ENCODE results near the gene INPP5A.
"Not testable (repeated sequence)": the region's sequence is repeated elsewhere in the genome, so short reads cannot be mapped to it uniquely, and the experiment has no call there.

Gene INPP5A

DNA sequence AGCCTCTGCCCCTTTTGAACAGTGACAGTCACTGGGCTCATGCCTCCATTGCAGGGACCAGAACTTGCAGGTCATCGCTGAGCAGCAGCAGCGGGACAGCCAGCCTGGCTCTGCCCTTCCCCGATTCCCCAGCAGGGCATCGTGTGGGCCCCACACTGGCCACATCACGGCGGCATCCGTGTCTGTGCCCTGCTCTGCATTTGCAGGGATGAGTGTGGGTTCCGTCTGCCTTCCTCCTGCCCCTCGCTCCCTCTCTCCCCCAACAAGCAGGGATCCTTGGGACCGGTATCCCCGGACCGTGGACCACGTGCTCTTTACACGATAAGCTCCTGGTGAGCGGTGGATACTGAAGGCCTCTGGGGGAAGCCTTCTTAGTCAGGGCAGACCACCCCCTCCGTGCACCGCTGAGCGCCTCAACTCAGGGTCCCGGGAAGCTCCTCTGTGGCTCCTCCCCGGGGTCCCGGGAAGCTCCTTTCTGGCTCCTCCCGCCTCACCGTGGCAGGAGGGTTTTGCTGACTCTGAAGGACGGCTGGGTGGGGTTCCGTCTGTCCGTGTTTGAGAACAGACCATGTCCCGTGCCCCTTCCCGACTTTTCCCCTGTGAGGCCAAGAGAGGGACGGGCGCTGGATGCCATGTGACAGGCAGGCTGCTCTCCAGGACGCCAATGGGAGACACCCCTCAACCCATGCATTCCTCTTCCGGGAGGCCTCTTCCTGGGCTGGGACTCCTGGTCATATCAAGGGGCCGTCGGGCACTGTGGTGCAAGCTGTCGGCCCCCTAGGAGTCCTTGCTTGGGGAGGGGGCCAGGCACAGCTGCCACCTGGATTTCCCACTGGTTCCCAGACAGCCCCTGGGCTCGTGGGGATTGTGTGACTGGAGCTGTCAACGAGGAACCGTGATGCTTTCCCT lies 271.9 kb downstream of the INPP5A start:
- DNase-seq = no peak

DNA sequence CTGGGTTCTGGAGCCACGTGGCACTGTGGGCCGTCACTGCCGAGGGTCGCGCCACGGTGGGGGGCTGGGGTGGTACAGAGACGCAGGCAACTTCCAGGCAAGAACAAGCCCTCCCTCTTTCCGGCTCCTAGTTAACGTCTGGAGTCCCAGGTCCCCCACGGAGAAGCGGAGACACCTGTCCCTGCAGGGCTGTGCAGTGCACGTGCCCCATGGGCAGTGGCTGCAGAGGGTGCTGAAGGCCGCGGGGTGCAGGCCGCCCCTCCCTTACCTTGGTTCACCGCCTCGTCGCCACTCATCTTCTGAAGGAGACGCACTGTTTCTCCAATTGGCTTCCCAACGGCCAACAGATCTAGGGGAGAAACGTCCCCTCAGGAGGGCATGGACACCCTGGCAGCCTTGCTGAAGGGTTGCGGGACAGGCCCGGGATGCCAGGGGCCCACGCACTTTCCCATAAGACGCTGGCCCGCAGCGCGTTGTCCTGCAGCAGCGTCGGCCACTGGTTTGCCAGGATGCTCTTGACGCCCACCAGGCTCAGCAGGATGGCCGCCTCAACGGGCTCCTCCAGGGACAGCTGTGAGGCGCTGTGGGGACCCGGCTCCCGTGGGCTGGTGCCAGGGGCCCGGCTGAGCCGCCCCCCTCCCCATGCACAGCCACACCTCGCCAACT lies 272.7 kb downstream of the INPP5A start:
- no peak for DNase-seq

DNA sequence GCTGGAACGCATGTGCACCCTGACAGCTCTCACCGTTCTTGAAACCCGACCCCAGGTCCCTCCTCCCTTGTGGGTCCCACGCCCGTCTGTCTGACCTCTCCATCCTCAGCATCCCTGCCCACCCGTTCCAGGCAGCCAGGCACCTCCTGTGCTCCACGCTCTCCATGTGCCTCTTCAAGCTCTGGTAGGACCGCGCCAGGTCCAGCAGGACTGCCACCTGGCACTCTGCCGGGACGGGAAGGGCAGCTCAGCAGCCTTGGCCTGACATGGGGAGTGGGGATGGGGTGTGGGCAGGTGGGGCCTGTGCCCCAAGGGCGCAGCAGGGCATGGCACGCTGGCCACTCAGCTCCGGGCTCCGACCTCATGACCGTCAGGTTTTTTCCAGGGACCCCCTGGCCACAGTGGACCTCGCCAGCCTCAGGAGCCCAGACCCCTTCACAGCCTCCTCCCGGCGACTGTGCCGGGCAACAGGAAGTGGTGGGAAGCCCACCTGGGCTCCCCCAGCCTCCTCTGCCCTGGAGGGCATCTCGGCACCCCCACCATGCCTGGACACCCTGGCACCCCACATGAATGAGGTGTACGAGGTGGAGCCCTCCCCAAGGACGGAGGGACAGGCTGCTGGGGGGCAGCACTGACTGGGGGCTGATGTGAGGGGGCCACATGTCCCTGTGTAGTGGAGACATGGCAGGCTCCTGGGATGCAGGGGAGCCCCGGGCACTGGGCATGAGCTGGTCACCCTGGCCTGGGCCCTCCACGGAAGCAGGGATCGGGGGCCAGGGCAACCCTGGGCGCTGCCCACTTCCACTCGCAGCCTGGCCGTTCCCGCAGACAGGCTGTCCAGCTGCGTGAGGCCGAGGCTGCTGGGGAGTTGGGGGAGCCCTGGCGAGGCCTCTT lies 273.5 kb downstream of the INPP5A start:
- DNase-seq = no peak

DNA sequence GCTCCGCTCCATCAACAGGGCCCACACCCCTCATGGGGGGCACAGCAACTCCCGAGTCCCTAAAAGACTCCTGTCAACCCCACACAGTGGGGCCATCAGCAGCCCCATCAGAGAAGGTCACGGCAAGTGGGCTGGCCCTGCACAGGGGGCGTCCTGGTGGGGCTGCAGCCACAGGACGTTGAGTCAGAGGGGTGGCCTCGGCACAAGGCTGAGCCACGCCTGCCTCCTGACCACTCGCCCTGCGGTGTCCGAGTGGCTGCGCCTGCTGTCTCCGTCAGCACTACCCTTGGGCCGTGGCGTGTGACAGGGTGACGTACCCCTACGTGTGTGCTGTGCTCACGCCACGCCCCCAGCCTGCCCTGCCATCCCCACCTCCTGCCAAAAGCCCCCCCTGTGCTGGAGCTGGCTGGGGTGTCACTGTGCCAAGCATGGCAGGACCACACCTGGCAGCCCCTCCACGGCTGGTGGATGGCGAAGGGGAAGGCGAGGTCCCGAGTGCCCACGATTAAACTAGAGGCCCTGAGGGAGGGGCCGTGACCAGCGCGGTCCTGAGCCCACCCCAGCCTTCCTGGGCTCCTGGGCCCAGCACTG lies 274.4 kb downstream of the INPP5A start:
- DNase-seq = no peak

DNA sequence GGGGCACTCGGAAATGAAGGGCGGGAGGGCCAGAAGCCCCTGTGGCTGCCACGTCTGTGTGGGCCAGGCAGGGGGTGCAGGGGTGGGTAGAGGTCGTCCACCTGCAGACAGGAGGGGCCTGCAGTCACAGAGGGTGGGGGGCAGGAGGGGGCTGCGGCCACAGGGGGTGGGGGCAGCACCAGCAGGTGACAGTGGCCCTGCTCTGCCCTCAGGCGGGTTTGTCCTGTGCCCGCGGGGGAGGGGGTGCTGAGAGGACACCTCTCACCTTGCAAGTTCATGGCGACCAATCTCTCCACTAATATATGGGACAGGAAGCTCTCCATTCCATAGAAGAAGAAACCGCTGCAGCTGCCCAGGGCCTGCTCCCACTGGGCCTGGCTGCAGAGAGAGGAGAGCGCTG lies 274.9 kb downstream of the INPP5A start:
- no peak for DNase-seq

DNA sequence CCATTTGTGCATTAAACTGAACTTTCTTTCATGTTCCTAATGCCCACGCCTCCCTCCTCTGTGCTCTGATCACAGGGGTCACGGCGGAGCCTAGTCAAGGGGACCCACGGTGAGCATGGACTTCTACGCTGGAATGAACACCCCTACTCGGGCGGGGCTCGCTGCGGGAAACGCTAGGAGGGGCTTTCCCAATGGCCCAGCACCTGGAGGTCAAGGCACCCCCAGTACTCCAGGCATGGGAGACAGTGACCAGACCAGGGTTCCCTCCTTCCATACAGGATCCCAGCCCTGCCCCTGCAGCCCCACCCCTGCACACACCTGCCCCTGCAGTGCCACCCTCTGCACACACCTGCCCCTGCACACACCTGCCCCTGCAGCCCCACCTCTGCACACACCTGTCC lies 275.4 kb downstream of the INPP5A start:
- no peak for DNase-seq

DNA sequence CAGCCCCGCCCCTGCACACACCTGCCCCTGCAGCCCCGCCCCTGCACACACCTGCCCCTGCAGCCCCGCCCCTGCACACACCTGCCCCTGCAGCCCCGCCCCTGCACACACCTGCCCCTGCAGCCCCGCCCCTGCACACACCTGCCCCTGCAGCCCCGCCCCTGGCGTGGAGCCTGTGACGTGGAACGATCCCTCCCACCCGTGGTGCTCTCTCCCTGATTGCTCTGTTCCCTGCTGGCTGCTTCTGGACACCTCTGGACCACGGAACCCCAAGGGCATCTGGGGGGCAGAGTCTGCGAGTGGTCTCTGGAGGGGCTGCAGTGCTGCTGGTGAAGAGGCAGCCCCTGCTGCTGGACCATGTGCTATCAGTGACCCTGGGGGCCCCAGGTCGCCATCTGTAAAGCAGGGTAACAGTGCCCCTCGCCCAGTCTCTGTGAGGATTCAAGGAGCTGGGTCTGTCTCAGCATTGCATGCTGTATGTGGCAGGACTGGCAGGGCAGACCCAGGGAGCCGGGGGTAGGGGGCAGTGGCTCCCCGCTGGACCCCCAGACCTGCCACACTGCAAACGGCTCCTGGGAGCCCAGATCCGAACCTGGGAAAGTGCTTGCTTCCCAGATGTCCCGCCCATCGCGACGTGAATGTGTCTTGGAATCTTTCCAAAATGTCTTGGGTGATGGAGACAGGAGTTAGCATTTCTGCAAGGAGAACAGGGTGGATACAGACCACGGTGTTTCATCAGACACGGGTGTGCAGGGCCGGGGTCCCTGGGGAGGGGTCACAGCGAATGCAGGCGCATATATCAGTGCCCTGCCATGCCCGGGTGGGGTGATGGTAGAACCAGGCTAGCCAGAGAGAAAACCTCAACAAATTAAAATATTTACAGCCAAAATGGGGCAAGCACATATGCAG lies 276.2 kb downstream of the INPP5A start:
- DNase-seq = no peak

DNA sequence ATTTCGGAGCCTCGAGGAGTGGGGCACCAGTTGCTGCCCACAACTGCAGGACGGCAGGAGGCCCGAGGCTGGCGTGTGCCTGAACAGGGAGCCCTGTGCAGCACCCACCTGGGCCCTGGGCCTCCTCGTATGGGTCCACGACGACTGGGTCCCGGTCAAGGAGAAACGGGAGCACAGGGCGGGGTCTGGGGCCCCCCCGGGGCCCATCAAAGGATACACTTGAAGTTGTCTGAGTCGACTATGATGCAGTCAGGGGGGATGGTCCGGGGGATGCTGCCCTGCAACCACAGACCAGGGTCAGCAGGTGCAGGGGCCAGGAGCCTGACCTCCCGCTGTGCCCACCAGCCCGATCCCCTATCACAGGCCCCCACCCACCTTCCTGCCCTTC lies 276.9 kb downstream of the INPP5A start:
- no peak for DNase-seq

DNA sequence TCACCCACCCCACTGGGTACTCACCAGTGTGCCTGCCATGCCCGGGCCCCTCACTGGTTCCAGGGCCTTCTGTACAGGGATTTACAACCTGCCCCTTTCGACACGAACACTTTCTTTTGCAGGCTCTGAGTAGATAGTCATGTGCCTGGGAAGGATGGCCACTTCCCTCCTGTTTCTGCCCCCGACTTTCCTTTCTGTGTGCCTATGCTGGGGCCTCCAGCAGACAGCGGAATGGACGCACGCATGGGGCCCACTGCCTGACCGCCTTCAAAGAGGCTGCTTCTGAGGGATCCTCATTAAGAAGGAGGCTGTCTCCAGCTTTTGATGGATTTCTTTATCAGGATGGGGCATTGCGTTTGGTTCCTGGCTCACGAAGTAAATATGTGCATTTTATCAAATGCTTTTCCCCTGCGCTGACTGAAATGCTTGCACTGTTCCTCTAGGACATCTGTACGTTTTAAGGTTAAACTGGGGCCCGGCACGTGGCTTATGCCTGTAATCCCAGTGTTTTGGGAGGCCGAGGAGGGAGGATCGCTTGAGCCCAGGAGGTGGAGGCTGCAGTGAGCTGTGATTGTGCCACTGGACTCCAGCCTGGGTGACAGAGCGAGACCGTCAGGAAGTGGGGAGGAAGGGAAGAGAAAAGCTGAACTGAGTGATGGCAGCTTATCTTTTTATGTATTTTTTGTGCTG lies 277.7 kb downstream of the INPP5A start:
- DNase-seq = no peak

DNA sequence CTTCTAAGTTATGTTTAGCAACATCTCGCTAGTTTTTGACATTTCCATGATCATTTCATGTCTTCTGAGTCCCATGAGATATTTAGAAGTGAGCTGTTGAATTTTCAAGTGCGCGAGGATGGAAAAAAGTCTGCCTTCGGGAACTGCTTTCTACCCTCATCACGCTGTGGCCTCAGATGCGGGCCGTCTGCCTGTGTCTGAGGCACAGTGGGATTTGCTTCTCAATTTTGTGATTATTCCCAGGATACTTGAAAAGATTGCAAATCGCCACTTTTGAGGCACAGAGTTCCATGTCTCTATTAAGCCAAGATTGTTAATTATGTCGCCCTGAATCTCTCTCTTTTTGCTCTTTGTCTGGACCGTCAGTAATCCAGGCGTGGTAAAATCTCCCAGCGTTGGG lies 279.1 kb downstream of the INPP5A start:
- DNase-seq = no peak

DNA sequence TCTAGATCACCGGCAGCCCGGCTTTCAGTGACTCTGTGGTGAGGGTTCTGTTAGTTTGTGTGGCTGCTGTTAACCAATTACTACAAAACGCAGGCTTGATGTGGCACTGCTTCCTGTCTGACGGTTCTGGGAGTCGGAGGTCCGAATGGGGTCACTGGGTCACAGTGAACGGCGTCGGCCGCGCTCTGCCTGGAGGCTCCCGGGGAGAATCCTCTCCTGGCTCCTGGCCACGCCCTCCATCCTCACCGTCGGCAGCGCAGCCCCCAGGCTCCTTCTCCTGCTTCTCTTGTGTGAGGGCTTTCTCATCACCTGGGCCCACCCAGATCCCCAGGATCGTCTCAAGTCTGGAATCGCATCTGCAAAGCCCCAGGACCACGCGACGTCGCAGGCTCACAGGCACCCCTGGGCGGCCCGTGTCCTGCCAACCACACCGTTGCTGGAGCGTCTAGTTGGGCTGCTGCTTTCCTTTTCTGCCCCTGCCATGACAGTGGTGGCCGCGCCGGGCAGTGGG lies 280.2 kb downstream of the INPP5A start:
- DNase-seq = no peak

DNA sequence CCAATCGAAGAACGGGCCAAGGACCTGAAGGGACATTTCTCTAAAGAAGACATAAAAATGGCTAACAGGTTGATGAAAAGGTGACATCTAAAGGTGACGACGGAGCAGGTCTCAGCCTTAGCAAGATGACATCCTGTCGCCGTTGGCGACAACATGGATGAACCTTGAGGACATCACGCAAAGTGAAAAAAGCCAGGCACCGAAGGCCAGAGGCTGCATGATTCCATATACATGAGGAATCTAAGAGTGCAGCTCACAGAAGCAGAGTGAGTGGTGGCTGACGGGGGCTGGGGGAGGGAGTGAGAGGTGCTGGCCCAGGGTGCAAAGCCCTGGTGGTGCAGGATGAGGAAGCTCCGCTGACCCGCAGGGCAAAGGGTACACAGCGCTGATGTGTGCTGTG lies 282.5 kb downstream of the INPP5A start:
- DNase-seq = no peak

DNA sequence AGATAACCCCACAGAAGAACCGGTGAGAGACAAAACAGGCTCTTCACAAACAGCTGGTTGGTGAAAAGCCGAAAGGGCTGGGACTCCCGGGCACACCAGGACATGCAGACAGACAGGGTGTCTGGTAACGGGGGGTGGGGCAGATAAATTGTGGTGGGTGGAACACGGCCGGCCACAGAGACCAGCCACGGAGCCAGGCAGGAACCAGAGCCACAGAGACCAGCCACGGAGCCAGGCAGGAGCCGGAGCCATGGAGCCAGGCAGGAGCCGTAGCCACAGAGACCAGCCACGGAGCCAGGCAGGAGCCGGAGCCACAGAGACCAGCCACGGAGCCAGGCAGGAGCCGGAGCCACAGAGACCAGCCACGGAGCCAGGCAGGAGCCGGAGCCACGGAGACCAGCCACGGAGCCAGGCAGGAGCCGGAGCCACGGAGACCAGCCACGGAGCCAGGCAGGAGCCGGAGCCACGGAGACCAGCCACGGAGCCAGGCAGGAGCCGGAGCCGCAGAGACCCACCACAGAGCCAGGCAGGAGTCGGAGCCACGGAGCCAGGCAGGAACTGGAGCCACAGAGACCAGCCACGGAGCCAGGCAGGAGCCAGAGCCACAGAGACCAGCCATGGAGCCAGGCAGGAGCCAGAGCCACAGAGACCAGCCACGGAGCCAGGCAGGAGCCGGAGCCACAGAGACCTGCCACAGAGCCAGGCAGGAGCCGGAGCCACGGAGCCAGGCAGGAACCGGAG lies 288.4 kb downstream of the INPP5A start:
- DNase-seq = not testable (repeated sequence)

DNA sequence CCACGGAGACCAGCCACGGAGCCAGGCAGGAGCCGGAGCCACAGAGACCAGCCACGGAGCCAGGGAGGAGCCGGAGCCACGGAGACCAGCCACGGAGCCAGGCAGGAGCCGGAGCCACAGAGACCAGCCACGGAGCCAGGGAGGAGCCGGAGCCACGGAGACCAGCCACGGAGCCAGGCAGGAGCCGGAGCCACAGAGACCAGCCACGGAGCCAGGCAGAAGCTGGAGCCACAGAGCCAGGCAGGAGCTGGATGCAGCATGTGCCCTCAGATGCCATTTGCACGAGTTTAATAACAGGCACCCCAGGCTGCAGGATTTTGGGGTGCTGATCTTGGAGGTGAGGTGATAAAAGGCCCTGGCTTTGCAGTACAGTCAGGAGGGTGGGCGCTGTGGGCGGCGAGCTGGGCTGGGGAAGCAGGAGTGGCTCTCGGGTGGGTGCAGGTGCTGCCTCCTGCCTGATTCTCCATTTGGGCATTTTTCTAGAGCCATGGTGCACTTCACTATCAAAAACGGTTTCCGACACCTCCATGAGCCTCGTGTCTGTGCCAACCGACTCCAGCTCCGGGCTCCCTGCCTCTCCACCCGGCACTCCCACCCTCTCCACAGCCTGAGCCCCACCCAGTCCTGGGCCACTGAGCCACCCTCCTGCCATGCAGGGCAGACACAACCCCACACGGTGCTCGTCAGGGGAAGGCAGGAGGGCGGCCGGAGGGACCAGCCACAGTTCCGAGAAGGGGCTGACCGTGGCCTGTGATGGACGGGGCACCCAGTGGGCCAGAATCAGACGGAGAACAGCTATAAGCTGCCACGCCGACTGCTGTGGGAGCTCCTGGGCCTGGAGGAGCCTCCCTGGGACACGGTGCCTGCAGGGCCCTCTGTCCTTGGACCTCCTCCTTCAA lies 289.2 kb downstream of the INPP5A start:
- no peak for DNase-seq

DNA sequence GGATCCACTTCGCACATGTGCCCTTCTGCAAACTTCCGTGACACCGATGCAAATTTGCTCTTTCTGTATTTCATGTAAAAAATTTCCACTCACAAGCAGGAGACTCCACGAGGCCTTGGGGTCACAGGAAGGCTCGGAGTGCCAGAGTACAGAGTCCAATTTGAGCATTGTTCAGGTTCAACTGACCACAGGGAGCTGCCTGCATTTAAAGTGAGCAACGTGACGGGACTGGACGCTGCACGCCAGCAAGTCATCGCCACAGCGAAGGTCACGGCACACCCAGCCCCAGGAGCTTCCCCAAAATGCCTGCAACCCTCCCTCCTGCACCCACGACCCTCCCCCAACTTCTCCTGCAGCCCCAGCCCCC lies 289.8 kb downstream of the INPP5A start:
- no peak for DNase-seq

DNA sequence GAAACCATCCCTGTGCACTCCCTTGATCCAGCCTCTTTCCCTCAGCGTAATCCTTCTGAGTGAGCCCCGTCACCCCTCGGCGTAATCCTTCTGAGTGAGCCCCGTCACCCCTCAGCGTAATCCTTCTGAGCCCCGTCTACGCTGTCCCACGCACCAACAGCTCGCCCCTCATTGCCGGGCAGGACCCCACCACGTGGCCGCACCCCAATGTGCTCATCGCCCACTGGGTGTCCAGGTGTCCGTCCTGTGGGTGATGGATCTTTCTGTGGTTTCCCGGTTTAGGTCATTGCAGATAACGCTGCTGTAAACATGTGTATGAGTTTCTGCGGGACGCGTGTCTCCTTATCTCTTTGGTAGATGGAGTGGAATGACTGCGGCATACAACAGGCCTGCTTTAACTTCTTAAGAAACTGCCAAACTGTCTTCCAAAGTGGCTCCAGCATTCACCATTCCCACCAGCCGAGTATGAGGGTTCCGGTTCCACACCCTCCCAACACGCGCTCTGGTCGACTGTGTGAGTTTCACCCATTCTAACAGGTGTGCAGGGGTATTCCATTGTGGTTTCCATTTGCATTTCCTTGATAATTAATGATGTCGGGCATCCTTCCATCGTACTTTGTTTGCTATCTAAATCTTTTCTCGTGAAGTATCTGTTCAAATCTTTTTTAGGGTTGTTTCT lies 290.4 kb downstream of the INPP5A start:
- DNase-seq = no peak

DNA sequence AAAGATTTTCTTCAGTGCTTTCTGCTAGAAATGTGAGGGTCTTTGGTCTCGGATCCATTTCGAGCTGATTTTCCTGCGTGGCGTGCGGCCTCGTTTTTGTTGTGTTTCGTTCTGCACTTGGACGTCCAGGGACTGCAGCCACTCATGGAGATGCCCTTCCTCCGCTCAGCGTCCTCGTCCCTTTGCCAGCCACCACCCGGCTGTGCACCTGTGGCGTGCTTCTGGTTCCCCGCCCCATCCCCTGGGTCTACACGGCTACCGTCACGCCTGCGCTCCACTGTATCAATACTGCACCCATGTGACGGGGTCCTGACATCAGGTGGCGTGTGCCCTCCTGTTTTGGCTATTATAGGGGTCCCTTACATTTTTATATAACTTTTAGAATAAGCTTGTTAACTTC lies 291.1 kb downstream of the INPP5A start:
- no peak for DNase-seq

DNA sequence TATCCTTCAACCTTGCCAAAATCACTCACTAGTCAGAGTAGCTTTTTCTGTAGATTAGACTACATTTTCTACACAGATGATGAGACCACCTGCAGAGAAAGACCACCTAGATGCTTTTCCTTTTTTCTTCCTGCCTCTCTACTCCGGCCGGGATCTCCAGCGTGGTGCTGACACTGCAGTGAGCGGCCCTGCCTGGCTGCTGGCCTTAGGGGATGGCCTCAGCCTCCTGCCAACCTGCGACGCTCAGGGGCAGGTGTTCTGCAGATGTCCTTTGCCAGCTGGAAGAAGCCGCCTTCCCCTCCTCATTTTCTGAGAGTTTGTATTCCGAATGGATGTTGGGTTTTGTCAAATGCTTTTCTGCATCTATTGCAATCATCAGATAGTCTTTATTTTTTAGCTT lies 291.8 kb downstream of the INPP5A start:
- no peak for DNase-seq
